Keratinocyte (primary cell): ENCODE measurements around the gene HCRTR2. TPM values are rescaled to one million over a fixed set of nuclear protein-coding genes. Genes with fewer than 3 reads are reported as not detected.
A peak's percentile ranks its signal among the peaks of the same experiment; 100 is the strongest.

Experiments used
- DNase-seq: peaks from one replicate; pipeline ENCODE4 v3.0.0-alpha.2; 2011; ENCODE audit warnings: low read depth, missing footprints, low spot score
- FAIRE-seq: peaks from 2 replicates; lab custom pipeline; 2011; peaks lifted over from hg19 to GRCh38; lab: Jason Lieb, UNC
- H2AFZ ChIP-seq: 2 replicates; pipeline ENCODE4 v1.6.0; 2012; ENCODE audit warnings: low read length, control low read depth, inconsistent platforms; ENCODE audit not compliant: control insufficient read depth
- H3K27ac ChIP-seq: 2 replicates; pipeline ENCODE4 v1.5.1; 2011; ENCODE audit warnings: low read length; ENCODE audit not compliant: control insufficient read depth, insufficient read depth
- H3K27me3 ChIP-seq: 3 replicates; pipeline ENCODE4 v1.6.0; 2011; ENCODE audit warnings: low read length; ENCODE audit not compliant: control insufficient read depth, insufficient read depth; ENCODE audit errors: extremely low read depth
- H3K36me3 ChIP-seq, 2 experiments: 2 replicates in 1 of 2; 3 replicates in 1 of 2; pipeline ENCODE4 v1.5.1; 2011; ENCODE audit warnings: low read length in 2 of 2, mild to moderate bottlenecking in 1 of 2; ENCODE audit not compliant: control insufficient read depth in 2 of 2, insufficient read depth in 2 of 2; ENCODE audit errors: extremely low read depth in 1 of 2
- H3K4me1 ChIP-seq: 3 replicates; pipeline ENCODE4 v1.5.1; 2011; ENCODE audit warnings: low read length; ENCODE audit not compliant: control insufficient read depth, insufficient read depth; ENCODE audit errors: extremely low read depth
- H3K4me2 ChIP-seq: 3 replicates; pipeline ENCODE4 v1.6.0; 2011; ENCODE audit warnings: low read depth, low read length; ENCODE audit not compliant: control insufficient read depth, insufficient read depth; ENCODE audit errors: extremely low read depth
- H3K4me3 ChIP-seq, 3 experiments: fragments of 200-600 bp in 1 of 3; sonication (generic) in 1 of 3; 2 replicates in 2 of 3; 3 replicates in 1 of 3; pipeline ENCODE4 v1.5.1; 2011 to 2016; ENCODE audit warnings: low read length in 3 of 3, mild to moderate bottlenecking in 3 of 3, control low read depth in 2 of 3, inconsistent platforms in 1 of 3, low read depth in 1 of 3, mixed read lengths in 1 of 3, mixed run types in 1 of 3, moderate library complexity in 1 of 3; ENCODE audit not compliant: control insufficient read depth in 2 of 3, insufficient read depth in 2 of 3; ENCODE audit errors: extremely low read depth in 1 of 3
- H3K79me2 ChIP-seq: 2 replicates; pipeline ENCODE4 v1.6.0; 2012; ENCODE audit warnings: low read length; ENCODE audit not compliant: control insufficient read depth, insufficient read depth
- H3K9ac ChIP-seq: 3 replicates; pipeline ENCODE4 v1.6.0; 2011; ENCODE audit warnings: low read length; ENCODE audit not compliant: control insufficient read depth, insufficient read depth; ENCODE audit errors: extremely low read depth
- H3K9me1 ChIP-seq: 3 replicates; pipeline ENCODE4 v1.6.0; 2011; ENCODE audit warnings: low read length; ENCODE audit not compliant: control insufficient read depth, insufficient read depth; ENCODE audit errors: extremely low read depth
- H3K9me3 ChIP-seq: 2 replicates; pipeline ENCODE4 v1.5.1; 2012; ENCODE audit warnings: low read depth, low read length; ENCODE audit not compliant: control insufficient read depth
- H4K20me1 ChIP-seq: 3 replicates; pipeline ENCODE4 v1.6.0; 2011; ENCODE audit warnings: low read length; ENCODE audit not compliant: control insufficient read depth, insufficient read depth; ENCODE audit errors: extremely low read depth
- EZH2 ChIP-seq: IDR thresholded peaks from one replicate; pipeline ENCODE4 v1.6.1; 2012; ENCODE audit warnings: inconsistent platforms, mild to moderate bottlenecking, low read length, moderate library complexity
- dilution Hi-C: fragments of 300-500 bp; cut with MboI; formaldehyde crosslinking; loops from one replicate; pipeline ENCODE4 v1.7.0; 2020; ENCODE audit warnings: low sequenced_read_pairs; ENCODE audit not compliant: extremely low pct_ligation_motif_present
- polyA plus RNA-seq, 5 experiments: library from polyadenylated mRNA; depleted of rRNA in 3 of 5; stranded (reverse) in 3 of 5; stranded (forward) in 1 of 5; unstranded in 1 of 5; fragments of >200 nt; gene quantifications; 1 replicate in 1 of 5; 2 replicates in 3 of 5; 3 replicates in 1 of 5; pipeline versions ENCODE4 v1.2.1 to v1.2.3, GENCODE V29; 2011 to 2012; ENCODE audit warnings: missing spikeins in 2 of 5, low read depth in 1 of 5, low replicate concordance in 1 of 5
- TF ChIP-seq, protein P1 (sequence below), 3 experiments: IDR thresholded peaks in 1 of 3; conservative IDR thresholded peaks in 1 of 3; optimal IDR thresholded peaks in 1 of 3; 2 replicates in 2 of 3; 3 replicates in 1 of 3; pipeline versions ENCODE3 to v1.5.1; 2011; ENCODE audit warnings: low read length in 3 of 3, mild to moderate bottlenecking in 3 of 3, moderate library complexity in 2 of 3, control low read depth in 1 of 3, inconsistent platforms in 1 of 3; ENCODE audit not compliant: insufficient read depth in 2 of 3; ENCODE audit errors: extremely low read depth in 1 of 3

The HCRTR2 gene
- polyA plus RNA-seq, 1 donor (not counting 4 experiments of a cell fraction or from before 2014, with no cell fraction given): not detected

DNA sequence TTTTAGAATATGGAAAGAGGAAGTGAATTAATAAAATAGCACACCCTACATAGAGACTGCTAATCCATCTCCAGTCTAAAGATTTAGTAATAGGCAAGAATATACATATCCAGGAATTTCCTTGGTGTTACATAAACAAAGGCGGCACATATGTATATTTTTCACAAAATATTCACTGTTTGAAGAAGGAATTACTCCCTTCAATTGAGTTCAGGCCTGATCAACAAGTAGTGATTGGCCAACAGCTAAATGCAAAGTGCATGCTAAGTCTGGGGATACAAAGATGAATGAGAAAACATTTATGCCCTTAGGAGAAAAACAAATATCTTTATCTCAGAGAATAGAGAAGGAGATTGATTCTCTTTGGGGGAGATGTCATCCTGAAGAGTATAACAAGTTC, 6.5 kb upstream of the HCRTR2 start:
- H3K9ac ChIP-seq: no peak overlapping the region
- H3K27me3 ChIP-seq: no peaks in the 10 kb centered on the region
- H3K9me3 ChIP-seq: no peaks in the 10 kb centered on the region
- FAIRE-seq (no peak), DNase-seq (no peak)
- no peak overlapping the region for H3K4me3 ChIP-seq
- H3K27ac ChIP-seq: no peak overlapping the region
- no peaks in the 10 kb centered on the region for H3K36me3 ChIP-seq
- TF ChIP-seq, protein P1, sequence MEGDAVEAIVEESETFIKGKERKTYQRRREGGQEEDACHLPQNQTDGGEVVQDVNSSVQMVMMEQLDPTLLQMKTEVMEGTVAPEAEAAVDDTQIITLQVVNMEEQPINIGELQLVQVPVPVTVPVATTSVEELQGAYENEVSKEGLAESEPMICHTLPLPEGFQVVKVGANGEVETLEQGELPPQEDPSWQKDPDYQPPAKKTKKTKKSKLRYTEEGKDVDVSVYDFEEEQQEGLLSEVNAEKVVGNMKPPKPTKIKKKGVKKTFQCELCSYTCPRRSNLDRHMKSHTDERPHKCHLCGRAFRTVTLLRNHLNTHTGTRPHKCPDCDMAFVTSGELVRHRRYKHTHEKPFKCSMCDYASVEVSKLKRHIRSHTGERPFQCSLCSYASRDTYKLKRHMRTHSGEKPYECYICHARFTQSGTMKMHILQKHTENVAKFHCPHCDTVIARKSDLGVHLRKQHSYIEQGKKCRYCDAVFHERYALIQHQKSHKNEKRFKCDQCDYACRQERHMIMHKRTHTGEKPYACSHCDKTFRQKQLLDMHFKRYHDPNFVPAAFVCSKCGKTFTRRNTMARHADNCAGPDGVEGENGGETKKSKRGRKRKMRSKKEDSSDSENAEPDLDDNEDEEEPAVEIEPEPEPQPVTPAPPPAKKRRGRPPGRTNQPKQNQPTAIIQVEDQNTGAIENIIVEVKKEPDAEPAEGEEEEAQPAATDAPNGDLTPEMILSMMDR (optimal IDR thresholded peaks at IDR 0.05 in 1 of 3, IDR thresholded peaks at IDR 0.05 in 1 of 3, conservative IDR thresholded peaks at IDR 0.05 in 1 of 3; ENCODE audit: extremely low read depth in 1 of 3, insufficient read depth in 2 of 3, low read length in 3 of 3): no peak
- TF ChIP-seq EZH2: no peak
- H2AFZ ChIP-seq: no peak overlapping the region
- no peaks in the 10 kb centered on the region for H3K79me2 ChIP-seq
- no peaks in the 10 kb centered on the region for H3K9me1 ChIP-seq
- H3K4me2 ChIP-seq: no peak overlapping the region
- no peaks in the 10 kb centered on the region for H3K4me1 ChIP-seq
- dilution Hi-C loops: no loop called here
- H4K20me1 ChIP-seq: no peaks in the 10 kb centered on the region

DNA sequence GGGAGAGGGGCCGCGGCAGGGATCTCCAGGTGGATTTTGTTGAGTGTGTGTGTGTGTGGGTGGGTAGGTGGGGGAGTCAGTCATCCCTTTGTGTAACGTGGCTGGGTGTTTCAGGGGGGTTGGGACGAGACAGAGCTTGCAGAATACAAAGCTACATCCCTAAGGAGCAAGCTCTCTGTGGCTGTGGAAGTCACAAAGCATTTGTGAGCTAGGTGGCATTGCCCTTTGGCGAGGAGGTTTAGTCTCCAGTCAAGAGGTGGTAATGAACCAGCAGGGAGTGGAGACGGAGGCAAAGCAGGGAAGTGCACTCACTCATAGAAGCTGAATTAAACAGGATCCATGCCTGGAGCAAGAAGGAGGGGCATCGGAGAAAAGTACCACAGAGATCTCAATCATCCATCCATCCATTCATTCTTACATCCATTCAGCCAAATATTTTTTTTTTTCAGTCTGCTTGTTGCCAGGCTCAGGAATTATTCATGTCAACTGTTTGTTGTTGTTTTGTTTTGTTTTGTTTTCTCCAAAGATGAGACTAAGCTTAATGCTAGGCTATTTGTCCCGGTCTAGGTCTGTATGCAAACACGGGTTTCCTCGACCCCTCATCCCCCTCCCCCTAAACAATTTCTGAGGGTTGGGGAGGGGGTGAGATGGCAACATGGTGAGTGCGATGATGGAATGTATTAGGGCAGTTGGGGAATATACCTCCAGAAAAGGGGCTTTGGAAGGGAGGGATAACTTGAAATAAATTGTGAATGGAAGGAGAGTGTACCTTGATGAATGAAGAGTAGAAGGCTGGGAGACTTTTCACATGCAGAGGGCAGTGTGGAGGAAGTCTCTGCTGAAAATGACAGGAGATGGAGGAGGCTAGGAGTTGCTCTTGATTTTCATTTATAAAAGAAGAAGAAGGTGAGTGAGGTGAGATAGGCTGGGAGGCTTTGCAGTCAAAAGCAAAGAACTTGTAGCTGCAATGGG, 1.0 kb downstream of the HCRTR2 start:
- Histone ChIP-seq H3K27me3 (peaks cover 26% of the 10 kb centered on the region), H3K4me2 (no peak overlapping the region)
- no peak for FAIRE-seq

More for the DNA sequence above, 1.0 kb downstream of the HCRTR2 start:
- dilution Hi-C loops: no loop called here
- Histone ChIP-seq H3K9me3 (no peaks in the 10 kb centered on the region), H3K9ac (no peak overlapping the region), H2AFZ (no peak overlapping the region), H3K4me1 (no peaks in the 10 kb centered on the region), H3K79me2 (no peaks in the 10 kb centered on the region), H3K36me3 (no peaks in the 10 kb centered on the region), H3K27ac (no peak overlapping the region), H4K20me1 (no peaks in the 10 kb centered on the region), H3K4me3 (no peak overlapping the region), H3K9me1 (no peaks in the 10 kb centered on the region)
- no peak for DNase-seq
- TF ChIP-seq EZH2: no peak
- TF ChIP-seq, protein P1 (optimal IDR thresholded peaks at IDR 0.05 in 1 of 3, IDR thresholded peaks at IDR 0.05 in 1 of 3, conservative IDR thresholded peaks at IDR 0.05 in 1 of 3; ENCODE audit: extremely low read depth in 1 of 3, insufficient read depth in 2 of 3, low read length in 3 of 3): peak in 1 of 3 experiments; percentile 2
